Esophagus muscularis mucosa (tissue), 4 donors: ENCODE results near the gene G6PC3.

Experiments
- CTCF ChIP-seq, 3 experiments: fragments of 200-600 bp in 2 of 3; fragments of 450-650 bp in 1 of 3; sonication (generic) in 2 of 3; IDR thresholded peaks; one replicate each; pipeline ENCODE4 v1.5.1; 2017 to 2019; ENCODE audit warnings: antibody characterized with exemption in 3 of 3, mild to moderate bottlenecking in 2 of 3, moderate library complexity in 1 of 3
- EP300 ChIP-seq: sonication (generic); formaldehyde crosslinking; IDR thresholded peaks from one replicate; pipeline ENCODE4 v1.6.1; 2017; ENCODE audit warnings: antibody characterized with exemption
- POLR2A ChIP-seq: fragments of 450-650 bp; IDR thresholded peaks from one replicate; pipeline ENCODE4 v1.6.1; 2017; ENCODE audit warnings: antibody characterized with exemption, moderate library complexity, mild to moderate bottlenecking, low read depth

- TF ChIP-seq POLR2A (no peak), CTCF (IDR thresholded peaks at IDR 0.05) (no peak), EP300 (no peak)
These were observed 6.6 kb upstream of the G6PC3 start for GRCh38 chr17:44063704-44064639.
